PC-9 (cell line): ENCODE measurements around the gene KRTAP12-2. TPM values are rescaled to one million over a fixed set of nuclear protein-coding genes. Genes with fewer than 3 reads are reported as not detected.
"Not testable (repeated sequence)": the region's sequence is repeated elsewhere in the genome, so short reads cannot be mapped to it uniquely, and the experiment has no call there.

Source experiments
- BruUV-seq: library from RNA; stranded (reverse); fragments of 400-500 nt; replicated peaks from 2 replicates; lab custom pipeline; 2021; lab: Mats Ljungman, UMichigan
- CTCF ChIA-PET: fragments of 300-600 bp; sonication (Branson Sonifier 250); formaldehyde crosslinking; loops from one replicate; lab custom pipeline; 2022; ENCODE audit warnings: antibody characterized with exemption; lab: Charles Lee
- POLR2A ChIA-PET: fragments of 300-600 bp; sonication (Branson Sonifier 250); formaldehyde crosslinking; loops from one replicate; lab custom pipeline; 2022; ENCODE audit warnings: antibody characterized with exemption; ENCODE audit not compliant: unreplicated experiment; lab: Charles Lee
- DNase-seq, 2 experiments: peaks; one replicate each; pipeline versions ENCODE4 v3.0.0 to v3.0.0-alpha.2; 2015 to 2022; ENCODE audit warnings: mixed read lengths in 1 of 2
- H2AFZ ChIP-seq: fragments of 200-600 bp; sonication (generic); 2 replicates; pipeline ENCODE4 v1.8.1; 2017; ENCODE audit warnings: antibody characterized with exemption
- H3F3A ChIP-seq: fragments of 200-600 bp; sonication (generic); 2 replicates; pipeline ENCODE4 v1.8.1; 2017; ENCODE audit warnings: antibody characterized with exemption, mild to moderate bottlenecking, low read depth; ENCODE audit not compliant: insufficient read depth
- H3K27ac ChIP-seq: fragments of 200-600 bp; sonication (generic); 2 replicates; pipeline ENCODE4 v1.6.1; 2016; ENCODE audit warnings: mixed run types
- H3K27me3 ChIP-seq: fragments of 200-600 bp; sonication (generic); 2 replicates; pipeline ENCODE4 v1.6.1; 2016; ENCODE audit warnings: low read depth, mixed run types; ENCODE audit not compliant: insufficient read depth
- H3K36me3 ChIP-seq: fragments of 200-600 bp; sonication (generic); 2 replicates; pipeline ENCODE4 v1.6.1; 2016; ENCODE audit warnings: low read depth, mixed run types
- H3K4me1 ChIP-seq: fragments of 200-600 bp; sonication (generic); replicated peaks from 2 replicates; pipeline ENCODE4 v1.6.1; 2016; ENCODE audit warnings: mixed run types; ENCODE audit not compliant: insufficient read depth
- H3K4me2 ChIP-seq: fragments of 200-600 bp; sonication (generic); 2 replicates; pipeline ENCODE4 v1.6.1; 2017; ENCODE audit warnings: mixed run types
- H3K4me3 ChIP-seq: fragments of 200-600 bp; sonication (generic); 2 replicates; pipeline ENCODE4 v1.6.1; 2016; ENCODE audit warnings: mixed run types
- H3K79me2 ChIP-seq: fragments of 200-600 bp; sonication (generic); 2 replicates; pipeline ENCODE4 v1.6.1; 2017; ENCODE audit warnings: low read depth, mixed run types
- H3K9me2 ChIP-seq: fragments of 200-600 bp; sonication (generic); 2 replicates; pipeline ENCODE4 v1.8.1; 2017; ENCODE audit warnings: mild to moderate bottlenecking; ENCODE audit not compliant: insufficient read depth
- H3K9me3 ChIP-seq: fragments of 200-600 bp; sonication (generic); 2 replicates; pipeline ENCODE4 v1.8.1; 2016; ENCODE audit warnings: low read depth; ENCODE audit not compliant: insufficient read depth
- H4K20me1 ChIP-seq: fragments of 200-600 bp; sonication (generic); 2 replicates; pipeline ENCODE4 v1.8.1; 2017; ENCODE audit not compliant: insufficient read depth
- EZH2 ChIP-seq: fragments of 200-600 bp; sonication (generic); IDR thresholded peaks from 2 replicates; pipeline ENCODE4 v1.8.0; 2017; ENCODE audit warnings: antibody characterized with exemption, low read depth
- intact Hi-C: fragments of 100-400 bp; cut with micrococcal nuclease; formaldehyde crosslinking; loops from one replicate; pipeline ENCODE4 v1.10.0; 2022; ENCODE audit not compliant: unreplicated experiment
- total RNA-seq: library from RNA; stranded (reverse); gene quantifications from 2 replicates; pipeline ENCODE4 v1.2.3, GENCODE V29; 2021
- TF ChIP-seq, protein P1 (sequence below): fragments of 200-600 bp; sonication (generic); conservative IDR thresholded peaks from 2 replicates; pipeline ENCODE4 v1.6.1; 2017; ENCODE audit warnings: mixed run types, antibody characterized with exemption, mild to moderate bottlenecking, moderate library complexity

Gene KRTAP12-2
- total RNA-seq, 1 experiment from 2014 or later: not detected

DNA sequence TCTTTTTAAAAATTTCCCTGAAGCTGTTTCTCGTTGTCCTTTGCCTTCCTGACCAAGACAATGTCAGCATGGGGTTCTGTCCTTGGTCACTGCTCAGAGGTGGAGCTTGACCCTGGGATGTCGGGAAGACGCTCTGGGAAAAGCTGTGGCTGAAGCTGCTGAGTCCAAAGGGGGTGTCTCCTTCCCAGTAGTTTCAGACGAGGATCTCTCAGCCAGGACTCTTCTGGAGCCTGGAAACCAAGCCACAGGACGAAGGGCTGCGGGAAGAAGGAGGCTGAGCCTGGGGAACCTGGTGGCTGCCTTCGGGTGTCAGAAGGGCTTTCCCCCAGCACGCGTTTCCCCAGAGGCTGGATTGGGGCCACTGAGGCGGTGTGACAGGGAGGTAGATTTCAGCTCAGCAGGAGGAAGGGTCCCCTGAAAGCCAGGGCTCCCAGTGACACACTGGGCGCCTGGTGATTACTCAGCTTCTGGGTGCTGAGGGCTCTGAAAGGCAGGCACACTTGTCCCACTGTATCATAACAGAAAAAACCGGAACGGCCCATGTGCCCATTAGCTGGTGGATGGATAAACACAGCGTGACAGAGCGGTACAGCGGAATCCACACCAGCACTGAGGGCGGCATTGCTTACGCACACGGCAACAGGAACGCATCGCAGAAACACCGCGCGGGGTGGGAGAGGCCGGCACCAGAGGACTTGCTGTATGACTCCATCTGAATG lies 20.3 kb upstream of the KRTAP12-2 start:
- H3K36me3 ChIP-seq: no peaks in the 10 kb centered on the region
- H2AFZ ChIP-seq: no peak overlapping the region
- H3K9me2 ChIP-seq: no peaks in the 10 kb centered on the region
- BruUV-seq: no TSS peak
- peaks cover 92% of the 10 kb centered on the region for H3K27me3 ChIP-seq
- H3F3A ChIP-seq: no peaks in the 10 kb centered on the region
- H3K79me2 ChIP-seq: no peaks in the 10 kb centered on the region
- ChIA-PET CTCF (no interaction called here), POLR2A (no interaction called here)
- no peak for TF ChIP-seq EZH2
- TF ChIP-seq, protein P1, sequence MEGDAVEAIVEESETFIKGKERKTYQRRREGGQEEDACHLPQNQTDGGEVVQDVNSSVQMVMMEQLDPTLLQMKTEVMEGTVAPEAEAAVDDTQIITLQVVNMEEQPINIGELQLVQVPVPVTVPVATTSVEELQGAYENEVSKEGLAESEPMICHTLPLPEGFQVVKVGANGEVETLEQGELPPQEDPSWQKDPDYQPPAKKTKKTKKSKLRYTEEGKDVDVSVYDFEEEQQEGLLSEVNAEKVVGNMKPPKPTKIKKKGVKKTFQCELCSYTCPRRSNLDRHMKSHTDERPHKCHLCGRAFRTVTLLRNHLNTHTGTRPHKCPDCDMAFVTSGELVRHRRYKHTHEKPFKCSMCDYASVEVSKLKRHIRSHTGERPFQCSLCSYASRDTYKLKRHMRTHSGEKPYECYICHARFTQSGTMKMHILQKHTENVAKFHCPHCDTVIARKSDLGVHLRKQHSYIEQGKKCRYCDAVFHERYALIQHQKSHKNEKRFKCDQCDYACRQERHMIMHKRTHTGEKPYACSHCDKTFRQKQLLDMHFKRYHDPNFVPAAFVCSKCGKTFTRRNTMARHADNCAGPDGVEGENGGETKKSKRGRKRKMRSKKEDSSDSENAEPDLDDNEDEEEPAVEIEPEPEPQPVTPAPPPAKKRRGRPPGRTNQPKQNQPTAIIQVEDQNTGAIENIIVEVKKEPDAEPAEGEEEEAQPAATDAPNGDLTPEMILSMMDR: no peak
- H3K4me2 ChIP-seq: no peak overlapping the region
- no peaks in the 10 kb centered on the region for H3K9me3 ChIP-seq
- no peaks in the 10 kb centered on the region for H4K20me1 ChIP-seq
- no peaks in the 10 kb centered on the region for H3K4me1 ChIP-seq
- H3K27ac ChIP-seq: no peak overlapping the region
- H3K4me3 ChIP-seq: no peak overlapping the region
- no peak for DNase-seq
- intact Hi-C loops: no loop called here

DNA sequence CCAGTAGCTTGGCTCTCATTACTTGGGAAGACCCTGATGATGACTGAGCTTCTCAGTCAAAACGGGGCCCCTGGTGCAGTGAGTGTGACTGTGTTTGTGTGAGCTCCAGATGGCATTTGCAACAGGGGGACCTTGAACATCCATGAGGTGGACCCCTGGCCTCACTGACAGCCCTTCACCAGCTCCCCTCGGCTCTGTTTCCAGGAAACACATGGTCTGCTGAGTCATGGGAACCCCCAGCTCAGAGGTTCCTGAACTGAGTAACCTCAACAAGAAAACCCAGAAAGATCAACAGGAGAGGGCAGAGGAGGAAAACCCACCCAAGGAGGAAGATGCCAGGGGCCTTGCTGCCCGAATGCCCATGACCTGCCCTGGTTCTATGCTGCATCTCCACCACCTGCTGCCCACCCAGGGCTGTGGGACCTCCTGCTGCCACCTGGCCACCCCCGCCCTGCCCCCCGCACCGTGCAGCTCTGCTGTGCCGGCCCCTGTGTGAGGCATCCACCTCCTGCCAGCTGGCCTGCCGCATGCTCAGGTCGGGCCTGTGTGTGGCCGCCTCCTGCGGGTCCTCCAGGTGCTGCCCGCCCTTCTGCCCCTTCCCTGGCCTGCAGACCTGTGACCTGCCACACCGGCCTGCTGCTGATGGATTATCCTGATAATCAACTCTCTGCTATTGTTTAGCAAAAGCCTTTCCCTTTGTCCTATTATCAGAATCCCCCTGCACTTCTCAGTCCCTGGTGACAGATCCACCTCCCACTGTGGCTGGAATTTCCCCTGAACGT lies 19.5 kb upstream of the KRTAP12-2 start:
- H3K27ac ChIP-seq: no peak overlapping the region
- DNase-seq: no peak
- H3K9me3 ChIP-seq: no peaks in the 10 kb centered on the region
- intact Hi-C loops: no loop called here
- TF ChIP-seq EZH2: no peak
- TF ChIP-seq, protein P1: no peak
- H3F3A ChIP-seq: no peaks in the 10 kb centered on the region
- no peaks in the 10 kb centered on the region for H4K20me1 ChIP-seq
- no TSS peak for BruUV-seq
- no peak overlapping the region for H2AFZ ChIP-seq
- CTCF ChIA-PET: no interaction called here
- no peak overlapping the region for H3K4me2 ChIP-seq
- POLR2A ChIA-PET: no interaction called here
- H3K9me2 ChIP-seq: no peaks in the 10 kb centered on the region
- H3K4me1 ChIP-seq: no peaks in the 10 kb centered on the region
- no peaks in the 10 kb centered on the region for H3K36me3 ChIP-seq
- H3K79me2 ChIP-seq: no peaks in the 10 kb centered on the region
- H3K27me3 ChIP-seq: peaks cover 92% of the 10 kb centered on the region
- H3K4me3 ChIP-seq: no peak overlapping the region

DNA sequence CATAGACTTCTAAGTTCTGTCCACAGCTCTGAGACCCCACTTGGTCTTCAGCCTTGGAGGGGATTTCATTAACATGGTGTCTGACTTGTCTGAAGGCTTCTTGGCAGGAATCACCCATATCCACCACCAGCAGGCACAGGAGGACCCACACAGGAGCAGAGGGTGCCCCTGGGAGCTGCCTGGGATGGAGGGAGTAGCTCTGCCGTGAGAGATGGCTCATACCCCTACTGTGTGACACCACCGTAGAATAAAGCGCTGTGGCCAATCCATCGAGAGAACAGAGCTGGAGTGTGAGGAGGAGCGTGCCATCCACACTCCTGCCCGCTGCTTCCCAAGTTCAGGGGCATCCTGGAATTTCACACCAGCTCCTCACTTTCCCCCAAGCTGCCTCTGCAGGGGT lies 18.3 kb upstream of the KRTAP12-2 start:
- H3K4me2 ChIP-seq, H2AFZ ChIP-seq, H3F3A ChIP-seq, H3K4me3 ChIP-seq, H3K9me2 ChIP-seq, BruUV-seq, intact Hi-C loops, H3K27ac ChIP-seq, H3K9me3 ChIP-seq, POLR2A ChIA-PET, CTCF ChIA-PET, H3K36me3 ChIP-seq, H3K79me2 ChIP-seq, H4K20me1 ChIP-seq, H3K4me1 ChIP-seq, DNase-seq: not testable (repeated sequence)
- peaks cover 92% of the 10 kb centered on the region for H3K27me3 ChIP-seq
